Uterus (tissue), 2 donors: ENCODE measurements around the gene ZNF813.

Source experiments
- CTCF ChIP-seq, 4 experiments: fragments of 200-600 bp in 2 of 4; fragments of 450-650 bp in 2 of 4; sonication (generic) in 2 of 4; IDR thresholded peaks; one replicate each; pipeline ENCODE4 v1.5.1; 2016 to 2019; ENCODE audit warnings: antibody characterized with exemption in 4 of 4, mild to moderate bottlenecking in 2 of 4, moderate library complexity in 1 of 4
- POLR2A ChIP-seq, 2 donors: fragments of 450-650 bp; IDR thresholded peaks; one replicate each; pipeline ENCODE4 v1.6.1; 2016; ENCODE audit warnings: antibody characterized with exemption in 2 of 2, mild to moderate bottlenecking in 1 of 2, moderate library complexity in 1 of 2

- TF ChIP-seq CTCF (IDR thresholded peaks at IDR 0.05) (no peak), POLR2A (IDR thresholded peaks at IDR 0.05) (no peak)
Measured at GRCh38 chr19:53463263-53463662, 4.3 kb upstream of the ZNF813 start.
